ENCODE results near the gene SLAMF1.

The SLAMF1 gene

GRCh38 chr1:160640359-160641123 lies 6.3 kb downstream of the SLAMF1 start:
- DNase-seq (ENCODE audit: low spot score) = no peak
- in situ Hi-C loops (cut with MboI; ENCODE audit: low sequenced_read_pairs, unreplicated experiment) = no loop called here
- no peak for TF ChIP-seq CTCF (IDR thresholded peaks at IDR 0.05; ENCODE audit: borderline replicate concordance, control extremely low read depth, extremely low read depth, insufficient read depth, missing control alignments)

- DNase-seq (ENCODE audit: low spot score) = no peak
- in situ Hi-C loops (cut with MboI; ENCODE audit: low sequenced_read_pairs, unreplicated experiment) = no loop called here
- TF ChIP-seq CTCF (IDR thresholded peaks at IDR 0.05; ENCODE audit: borderline replicate concordance, control extremely low read depth, extremely low read depth, insufficient read depth, missing control alignments) = no peak
Observed at GRCh38 chr1:160639652-160640051, 7.2 kb downstream of the SLAMF1 start.

- no peak for TF ChIP-seq CTCF (IDR thresholded peaks at IDR 0.05; ENCODE audit: borderline replicate concordance, control extremely low read depth, extremely low read depth, insufficient read depth, missing control alignments)
- no peak for DNase-seq (ENCODE audit: low spot score)
- in situ Hi-C loops (cut with MboI; ENCODE audit: low sequenced_read_pairs, unreplicated experiment) = no loop called here
Observed at GRCh38 chr1:160638926-160639325, 7.9 kb downstream of the SLAMF1 start.

- DNase-seq (ENCODE audit: low spot score) = no peak
- TF ChIP-seq CTCF (IDR thresholded peaks at IDR 0.05; ENCODE audit: borderline replicate concordance, control extremely low read depth, extremely low read depth, insufficient read depth, missing control alignments) = no peak
- in situ Hi-C loops (cut with MboI; ENCODE audit: low sequenced_read_pairs, unreplicated experiment) = no loop called here
Observed at GRCh38 chr1:160638540-160638857, 8.3 kb downstream of the SLAMF1 start.

- no peak for TF ChIP-seq CTCF (IDR thresholded peaks at IDR 0.05; ENCODE audit: borderline replicate concordance, control extremely low read depth, extremely low read depth, insufficient read depth, missing control alignments)
- DNase-seq (ENCODE audit: low spot score) = peak; percentile 57
- in situ Hi-C loops (cut with MboI; ENCODE audit: low sequenced_read_pairs, unreplicated experiment) = no loop called here
Observed at GRCh38 chr1:160637821-160638539, 8.9 kb downstream of the SLAMF1 start.

- no peak for TF ChIP-seq CTCF (IDR thresholded peaks at IDR 0.05; ENCODE audit: borderline replicate concordance, control extremely low read depth, extremely low read depth, insufficient read depth, missing control alignments)
- in situ Hi-C loops (cut with MboI; ENCODE audit: low sequenced_read_pairs, unreplicated experiment) = no loop called here
- no peak for DNase-seq (ENCODE audit: low spot score)
Observed at GRCh38 chr1:160637065-160637464, 9.8 kb downstream of the SLAMF1 start.
